ENCODE data around the gene SYNCRIP. TPM values are rescaled to one million over a fixed set of nuclear protein-coding genes. Genes with fewer than 3 reads are reported as not detected.
"Not testable (repeated sequence)": the region's sequence is repeated elsewhere in the genome, so short reads cannot be mapped to it uniquely, and the experiment has no call there.

Gene SYNCRIP
- total RNA-seq, 2 experiments from 2014 or later, result 247 to 255 TPM

- POLR2A ChIA-PET, result no interaction called here
- CTCF ChIA-PET, result no interaction called here
Measured at GRCh38 chr6:85576476-85576875, 66.2 kb downstream of the SYNCRIP start.

- ChIA-PET CTCF (no interaction called here), POLR2A (no interaction called here)
Measured at GRCh38 chr6:85574932-85575598, 67.6 kb downstream of the SYNCRIP start.

GRCh38 chr6:85569323-85569722 lies 73.4 kb downstream of the SYNCRIP start:
- CTCF ChIA-PET, result no interaction called here

GRCh38 chr6:85568411-85568810 lies 74.3 kb downstream of the SYNCRIP start:
- CTCF ChIA-PET, result no interaction called here
- POLR2A ChIA-PET, result no interaction called here

More at GRCh38 chr6:85569323-85569722, 73.4 kb downstream of the SYNCRIP start:
- POLR2A ChIA-PET, result interaction anchor here (0.7 kb wide), 1 partner anchor 69 kb away, joined by 6 read pairs; no protein-coding TSS in a partner anchor

- CTCF ChIA-PET, result no interaction called here
- POLR2A ChIA-PET, result no interaction called here
Measured at GRCh38 chr6:85565736-85566135, 77.0 kb downstream of the SYNCRIP start.

GRCh38 chr6:85564223-85564622 lies 78.5 kb downstream of the SYNCRIP start:
- CTCF ChIA-PET, result interaction anchor here (0.6 kb wide), 1 partner anchor 376 kb away, joined by 3 read pairs; no protein-coding TSS in a partner anchor
- POLR2A ChIA-PET, result not testable (repeated sequence)

Other genes starting within 250 kb of the SYNCRIP start
- 10 to 100 TPM; 12.9 to 14.2 TPM for gene NT5E, start 192.8 kb downstream of the SYNCRIP start, total RNA-seq
- gene SNX14, start 49.0 kb downstream of the SYNCRIP start, total RNA-seq, result 10 to 100 TPM; 55.6 to 55.9 TPM